ENCODE results near the gene TEPSIN.

TEPSIN gene

DNA sequence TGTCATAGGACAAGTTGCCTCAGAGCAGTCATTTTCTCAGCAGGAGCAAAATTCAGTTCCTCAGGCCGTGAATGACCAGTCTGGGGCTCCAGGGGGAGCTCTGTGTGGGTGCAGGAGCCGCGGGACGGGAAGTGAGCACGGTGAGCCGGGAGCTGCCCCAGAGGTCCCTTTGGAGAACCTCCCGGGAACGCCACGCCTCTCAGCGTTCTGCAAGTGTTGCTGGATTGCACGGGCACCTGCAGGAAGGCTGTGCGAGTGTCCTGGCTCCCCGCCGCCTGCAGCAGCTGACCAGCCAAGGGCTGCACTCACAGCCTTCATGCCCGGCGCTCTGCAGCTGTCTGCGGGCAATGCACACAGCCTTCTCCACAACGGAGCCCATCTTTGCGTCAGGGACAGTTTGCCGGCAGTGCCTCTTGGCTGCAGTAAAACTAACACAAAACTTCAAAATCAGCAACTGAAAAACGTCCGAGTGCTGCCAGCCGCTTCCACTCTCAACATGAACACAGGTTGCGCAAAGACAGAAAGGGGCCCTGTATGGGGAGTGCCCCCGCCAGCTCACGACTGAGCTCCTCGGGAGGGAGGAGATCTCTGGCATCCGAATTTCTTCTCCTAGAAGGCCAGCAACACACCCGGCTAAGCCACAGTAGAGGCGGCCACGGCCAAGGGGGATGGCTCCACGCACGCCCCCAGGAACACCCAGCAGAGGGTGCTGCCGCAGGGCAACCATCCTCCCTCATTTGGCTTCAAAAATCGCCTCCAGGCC lies 16.3 kb upstream of the TEPSIN start:
- peak; percentile 65 for DNase-seq (ENCODE audit: low read depth)
- peak overlapping the region; percentile 7 for H3K4me3 ChIP-seq (ENCODE audit: low read length)
- TF ChIP-seq, protein P1, sequence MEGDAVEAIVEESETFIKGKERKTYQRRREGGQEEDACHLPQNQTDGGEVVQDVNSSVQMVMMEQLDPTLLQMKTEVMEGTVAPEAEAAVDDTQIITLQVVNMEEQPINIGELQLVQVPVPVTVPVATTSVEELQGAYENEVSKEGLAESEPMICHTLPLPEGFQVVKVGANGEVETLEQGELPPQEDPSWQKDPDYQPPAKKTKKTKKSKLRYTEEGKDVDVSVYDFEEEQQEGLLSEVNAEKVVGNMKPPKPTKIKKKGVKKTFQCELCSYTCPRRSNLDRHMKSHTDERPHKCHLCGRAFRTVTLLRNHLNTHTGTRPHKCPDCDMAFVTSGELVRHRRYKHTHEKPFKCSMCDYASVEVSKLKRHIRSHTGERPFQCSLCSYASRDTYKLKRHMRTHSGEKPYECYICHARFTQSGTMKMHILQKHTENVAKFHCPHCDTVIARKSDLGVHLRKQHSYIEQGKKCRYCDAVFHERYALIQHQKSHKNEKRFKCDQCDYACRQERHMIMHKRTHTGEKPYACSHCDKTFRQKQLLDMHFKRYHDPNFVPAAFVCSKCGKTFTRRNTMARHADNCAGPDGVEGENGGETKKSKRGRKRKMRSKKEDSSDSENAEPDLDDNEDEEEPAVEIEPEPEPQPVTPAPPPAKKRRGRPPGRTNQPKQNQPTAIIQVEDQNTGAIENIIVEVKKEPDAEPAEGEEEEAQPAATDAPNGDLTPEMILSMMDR (conservative IDR thresholded peaks at IDR 0.05; ENCODE audit: low read depth, low read length) = peak; percentile 81

DNA sequence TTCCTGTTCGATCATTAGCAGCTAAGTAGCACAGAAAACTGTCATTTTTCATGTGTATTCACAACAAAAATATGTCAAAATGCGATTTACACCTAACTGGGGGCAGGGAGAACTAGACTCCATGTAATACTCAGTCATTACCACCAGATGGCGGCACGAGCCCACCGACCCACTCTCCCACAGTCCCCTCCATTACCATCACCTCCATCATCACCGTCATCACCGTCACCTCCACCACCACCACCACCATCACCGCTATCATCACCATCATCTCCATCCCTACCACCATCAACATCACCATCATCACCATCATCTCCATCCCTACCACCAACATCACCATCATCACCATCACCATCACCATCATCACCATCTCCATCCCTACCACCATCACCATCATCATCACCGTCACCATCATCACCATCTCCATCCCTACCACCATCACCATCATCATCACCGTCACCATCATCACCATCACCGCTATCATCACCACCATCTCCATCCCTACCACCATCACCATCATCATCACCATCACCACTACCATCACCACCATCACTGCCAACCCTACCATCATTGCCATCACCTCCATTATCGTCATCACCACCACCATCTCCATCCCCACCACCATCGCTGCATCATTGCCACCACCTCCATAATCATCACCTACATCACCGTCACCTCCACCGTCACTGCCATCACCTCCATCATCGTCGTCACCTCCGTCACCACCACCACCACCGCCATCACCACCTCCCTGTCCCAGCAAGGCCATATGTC lies 14.7 kb upstream of the TEPSIN start:
- TF ChIP-seq, protein P1 (conservative IDR thresholded peaks at IDR 0.05; ENCODE audit: low read depth, low read length) = peak; percentile 70
- DNase-seq (ENCODE audit: low read depth) = no peak
- no peak overlapping the region for H3K4me3 ChIP-seq (ENCODE audit: low read length)

DNA sequence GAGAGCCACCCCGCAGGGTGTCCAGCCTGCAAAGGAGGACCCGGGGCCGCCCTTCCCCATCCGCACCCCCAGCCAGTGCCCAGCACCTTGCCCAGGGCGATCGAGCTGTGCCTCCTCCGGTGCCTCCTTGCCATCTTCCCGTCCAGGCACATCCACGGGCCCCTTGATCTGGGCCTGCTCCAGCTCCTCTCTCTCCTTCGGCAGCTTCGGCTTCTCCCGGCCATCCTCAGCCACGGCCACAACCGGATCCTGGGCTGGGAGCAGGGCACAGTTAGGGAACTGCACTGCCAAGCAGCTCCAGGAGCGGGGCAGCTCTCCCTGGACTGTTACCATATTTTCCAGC lies 14.1 kb upstream of the TEPSIN start:
- TF ChIP-seq, protein P1 (conservative IDR thresholded peaks at IDR 0.05; ENCODE audit: low read depth, low read length) = no peak
- no peak overlapping the region for H3K4me3 ChIP-seq (ENCODE audit: low read length)
- DNase-seq (ENCODE audit: low read depth) = no peak

DNA sequence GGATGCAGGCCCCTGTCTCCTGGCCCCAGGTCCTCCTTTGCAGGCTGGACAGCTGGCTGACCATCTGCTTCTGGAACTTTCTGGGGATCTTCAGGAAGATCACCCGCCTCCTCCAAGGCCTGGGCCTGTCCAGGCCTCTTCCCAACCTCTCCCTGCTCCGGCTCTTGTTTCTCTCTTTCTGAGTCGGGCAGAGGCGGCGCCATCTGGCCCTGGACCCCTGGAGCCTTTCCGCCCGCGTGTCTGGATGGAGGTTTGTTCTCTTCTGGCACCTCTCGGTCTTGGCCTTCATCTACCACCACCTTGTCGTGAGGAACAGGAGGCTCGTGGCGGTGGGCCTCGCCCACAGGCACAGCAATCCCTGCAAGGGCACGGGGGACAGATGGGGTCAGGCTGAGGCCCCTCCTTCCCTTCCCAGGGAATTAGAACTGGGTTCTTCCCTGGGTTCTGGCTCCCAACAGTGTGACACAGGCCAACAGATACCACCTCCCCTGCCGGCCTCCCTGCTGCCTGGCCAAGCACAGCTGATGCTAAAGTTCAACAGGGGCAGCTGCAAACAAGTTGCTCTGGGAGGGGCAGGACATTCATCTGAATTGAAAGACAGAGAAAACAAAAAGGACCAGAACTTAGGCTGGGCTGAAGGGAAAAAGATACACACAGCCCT lies 13.6 kb upstream of the TEPSIN start:
- H3K4me3 ChIP-seq (ENCODE audit: low read length) = no peak overlapping the region
- DNase-seq (ENCODE audit: low read depth) = no peak
- TF ChIP-seq, protein P1 (conservative IDR thresholded peaks at IDR 0.05; ENCODE audit: low read depth, low read length) = no peak

DNA sequence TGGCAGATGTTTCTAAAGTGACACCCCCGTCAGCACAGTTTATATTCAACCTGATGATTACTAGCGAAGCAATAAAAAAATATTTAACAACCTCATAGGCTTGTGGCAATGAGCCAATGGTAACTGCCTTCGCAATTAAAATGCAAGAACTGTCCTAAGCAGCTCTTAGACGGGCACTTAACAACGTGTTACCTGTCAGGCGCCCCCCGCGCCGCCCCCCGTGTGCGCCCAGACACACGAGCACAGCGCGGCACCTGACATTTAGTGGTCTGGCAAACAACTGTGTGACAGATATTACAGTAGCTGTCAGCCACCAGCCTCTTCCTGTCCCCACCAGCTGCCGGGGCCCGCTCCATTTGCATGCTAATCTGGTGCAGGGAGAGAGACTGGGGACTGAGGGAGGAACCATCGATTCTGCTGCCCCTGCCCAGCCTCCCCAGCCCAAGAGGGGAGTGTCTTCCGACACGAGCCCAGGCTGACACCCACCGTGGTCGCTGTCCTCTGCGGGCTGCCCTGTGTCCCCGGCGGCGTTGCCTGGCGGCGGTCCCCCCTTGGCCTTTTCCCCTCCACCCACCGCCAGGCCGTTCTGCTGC lies 12.9 kb upstream of the TEPSIN start:
- TF ChIP-seq, protein P1 (conservative IDR thresholded peaks at IDR 0.05; ENCODE audit: low read depth, low read length) = no peak
- DNase-seq (ENCODE audit: low read depth) = no peak
- no peak overlapping the region for H3K4me3 ChIP-seq (ENCODE audit: low read length)

DNA sequence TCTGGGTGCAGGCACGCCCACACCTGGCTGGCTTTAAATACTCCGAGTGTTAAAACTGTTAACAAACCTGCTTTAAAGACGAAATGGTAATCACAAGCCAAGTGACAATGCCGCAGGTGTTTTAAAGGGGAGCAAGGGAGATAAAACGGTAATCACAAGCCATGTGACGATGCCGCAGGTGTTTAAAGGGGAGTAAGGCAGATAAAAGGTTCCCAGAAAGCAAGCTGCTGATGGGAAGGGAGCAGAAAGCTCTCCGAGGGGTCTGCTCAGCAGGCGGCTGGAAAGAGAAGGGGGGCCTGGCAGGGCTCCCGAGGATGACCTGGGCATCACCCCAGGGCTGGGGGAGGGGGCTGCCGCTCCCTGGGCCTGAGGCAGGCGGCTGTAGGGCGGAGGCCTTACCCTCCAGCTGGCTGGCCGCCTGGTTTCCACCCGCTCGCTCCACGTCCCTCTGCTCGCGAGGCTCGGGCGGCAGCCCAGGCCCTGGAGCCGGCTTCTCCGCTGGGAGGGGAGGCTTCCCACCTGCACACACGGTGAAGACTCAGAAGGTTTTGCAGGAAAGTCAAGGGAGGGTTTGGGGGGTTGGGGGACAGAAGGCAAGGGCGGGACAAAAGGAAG lies 12.3 kb upstream of the TEPSIN start:
- TF ChIP-seq, protein P1 (conservative IDR thresholded peaks at IDR 0.05; ENCODE audit: low read depth, low read length) = no peak
- H3K4me3 ChIP-seq (ENCODE audit: low read length) = no peak overlapping the region
- DNase-seq (ENCODE audit: low read depth) = no peak
